IMR-90 (cell line): ENCODE measurements around the gene NAT8. TPM values are rescaled to one million over a fixed set of nuclear protein-coding genes. Genes with fewer than 3 reads are reported as not detected.

Source experiments
- ATAC-seq: fragments of 200-7000 bp; cut with Tn5 transposase; 2 replicates; pipeline ENCODE4 v1.9.1; 2020; ENCODE audit warnings: low read depth, mild to moderate bottlenecking, moderate library complexity
- BruUV-seq: library from RNA; stranded (reverse); fragments of 400-500 nt; replicated peaks from 2 replicates; lab custom pipeline; 2021; lab: Mats Ljungman, UMichigan
- CTCF ChIA-PET: fragments of 300-600 bp; formaldehyde crosslinking; extraction: SDS; loops from one replicate; lab custom pipeline; 2021; ENCODE audit warnings: antibody characterized with exemption; lab: Yijun Ruan, JAX
- POLR2A ChIA-PET: fragments of 300-600 bp; sonication (Branson Sonifier 250); formaldehyde crosslinking; loops from one replicate; lab custom pipeline; 2022; ENCODE audit warnings: antibody characterized with exemption; ENCODE audit not compliant: unreplicated experiment; lab: Charles Lee
- DNase-seq: peaks from one replicate; pipeline ENCODE4 v3.0.0; 2013
- H2AFZ ChIP-seq: replicated peaks from 2 replicates; pipeline ENCODE3; 2013; ENCODE audit warnings: low read length, mild to moderate bottlenecking; ENCODE audit not compliant: poor library complexity
- H2AK5ac ChIP-seq: 2 replicates; pipeline ENCODE4 v1.6.1; 2013; ENCODE audit warnings: low read depth, low read length, inconsistent platforms
- H2AK9ac ChIP-seq: replicated peaks from 2 replicates; pipeline ENCODE3; 2013; ENCODE audit warnings: mild to moderate bottlenecking, low read depth, low read length, moderate library complexity; ENCODE audit not compliant: poor library complexity
- H2BK120ac ChIP-seq: 2 replicates; pipeline ENCODE4 v1.6.1; 2013; ENCODE audit warnings: low read depth, low read length, inconsistent platforms
- H2BK15ac ChIP-seq: 3 replicates; pipeline ENCODE4 v1.6.1; 2013; ENCODE audit warnings: low read depth, low read length, inconsistent platforms
- H2BK20ac ChIP-seq: 2 replicates; pipeline ENCODE4 v1.6.1; 2013; ENCODE audit warnings: low read depth, mild to moderate bottlenecking, inconsistent platforms, low read length, moderate library complexity
- H2BK5ac ChIP-seq: 2 replicates; pipeline ENCODE4 v1.6.1; 2013; ENCODE audit warnings: mild to moderate bottlenecking, low read depth, low read length, inconsistent platforms; ENCODE audit not compliant: poor library complexity, severe bottlenecking
- H3K14ac ChIP-seq: replicated peaks from 2 replicates; pipeline ENCODE4 v1.6.1; 2013; ENCODE audit warnings: low read depth, low read length, inconsistent platforms
- H3K18ac ChIP-seq: 2 replicates; pipeline ENCODE4 v1.6.1; 2013; ENCODE audit warnings: low read depth, low read length, control low read depth
- H3K23ac ChIP-seq: 2 replicates; pipeline ENCODE4 v1.6.1; 2013; ENCODE audit warnings: low read depth, low read length, inconsistent platforms
- H3K27ac ChIP-seq: 2 replicates; pipeline ENCODE4 v1.5.1; 2013; ENCODE audit warnings: mild to moderate bottlenecking, control low read depth, low read length; ENCODE audit not compliant: insufficient read depth
- H3K27me3 ChIP-seq: 2 replicates; pipeline ENCODE4 v1.6.1; 2013; ENCODE audit warnings: low read length; ENCODE audit not compliant: control insufficient read depth, insufficient read depth
- H3K36me3 ChIP-seq: 2 replicates; pipeline ENCODE4 v1.6.1; 2013; ENCODE audit warnings: low read length, mixed read lengths; ENCODE audit not compliant: control insufficient read depth, insufficient read depth
- H3K4ac ChIP-seq: 2 replicates; pipeline ENCODE4 v1.6.1; 2013; ENCODE audit warnings: low read depth, low read length, inconsistent platforms
- H3K4me1 ChIP-seq: 2 replicates; pipeline ENCODE4 v1.6.1; 2013; ENCODE audit warnings: low read length, mixed read lengths; ENCODE audit not compliant: control insufficient read depth, insufficient read depth
- H3K4me2 ChIP-seq: 2 replicates; pipeline ENCODE4 v1.6.1; 2013; ENCODE audit warnings: low read depth, mild to moderate bottlenecking, control low read depth, low read length, moderate library complexity
- H3K4me3 ChIP-seq: 2 replicates; pipeline ENCODE4 v1.5.1; 2013; ENCODE audit warnings: low read depth, mild to moderate bottlenecking, control low read depth, low read length, moderate library complexity; ENCODE audit not compliant: insufficient read depth
- H3K56ac ChIP-seq: 2 replicates; pipeline ENCODE4 v1.6.1; 2013; ENCODE audit warnings: low read length, inconsistent platforms; ENCODE audit not compliant: insufficient read depth; ENCODE audit errors: extremely low read depth
- H3K79me1 ChIP-seq, 2 experiments: 2 replicates each; pipeline ENCODE4 v1.6.1; 2013; ENCODE audit warnings: low read length in 2 of 2, inconsistent platforms in 1 of 2, low read depth in 1 of 2
- H3K9ac ChIP-seq: 2 replicates; pipeline ENCODE4 v1.6.1; 2013; ENCODE audit warnings: low read depth, low read length, control low read depth
- H3K9me1 ChIP-seq: 2 replicates; pipeline ENCODE4 v1.6.1; 2013; ENCODE audit warnings: low read length, inconsistent platforms; ENCODE audit not compliant: insufficient read depth
- H3K9me3 ChIP-seq: 2 replicates; pipeline ENCODE4 v1.6.1; 2013; ENCODE audit warnings: low read length; ENCODE audit not compliant: control insufficient read depth, insufficient read depth
- H4K20me1 ChIP-seq: 2 replicates; pipeline ENCODE4 v1.6.1; 2013; ENCODE audit warnings: low read length, inconsistent platforms; ENCODE audit not compliant: insufficient read depth
- H4K5ac ChIP-seq: 2 replicates; pipeline ENCODE4 v1.6.1; 2013; ENCODE audit warnings: mild to moderate bottlenecking, low read depth, low read length, control low read depth
- H4K8ac ChIP-seq, 2 experiments: 2 replicates each; pipeline ENCODE4 v1.6.1; 2013; ENCODE audit warnings: low read depth in 2 of 2, low read length in 2 of 2, control low read depth in 1 of 2, inconsistent platforms in 1 of 2
- H4K91ac ChIP-seq: 2 replicates; pipeline ENCODE4 v1.6.1; 2013; ENCODE audit warnings: low read depth, low read length, inconsistent platforms; ENCODE audit not compliant: insufficient read depth
- CEBPB ChIP-seq: IDR thresholded peaks from 2 replicates; pipeline ENCODE4 v1.6.1; 2012; ENCODE audit warnings: low read depth, low read length, improper control_type of control experiment
- CHD1 ChIP-seq: IDR thresholded peaks from 2 replicates; pipeline ENCODE4 v1.6.1; 2012; ENCODE audit warnings: low read depth, low read length, improper control_type of control experiment
- NFE2L2 ChIP-seq: fragments of 150-350 bp; IDR thresholded peaks from 2 replicates; pipeline ENCODE4 v1.6.1; 2016; ENCODE audit warnings: low read depth, mild to moderate bottlenecking, low read length
- POLR2A ChIP-seq: IDR thresholded peaks from 2 replicates; pipeline ENCODE4 v1.6.1; 2012; ENCODE audit warnings: mild to moderate bottlenecking, low read depth, low read length
- RCOR1 ChIP-seq: IDR thresholded peaks from 2 replicates; pipeline ENCODE4 v1.6.1; 2012; ENCODE audit warnings: mild to moderate bottlenecking, low read length, improper control_type of control experiment; ENCODE audit not compliant: insufficient replicate concordance
- RFX5 ChIP-seq: IDR thresholded peaks from 2 replicates; pipeline ENCODE4 v1.8.0; 2012; ENCODE audit warnings: low read depth, mild to moderate bottlenecking, low read length, moderate library complexity
- SMC3 ChIP-seq: fragments of 150-350 bp; IDR thresholded peaks from 2 replicates; pipeline ENCODE4 v1.6.1; 2016; ENCODE audit warnings: low read depth, mild to moderate bottlenecking, antibody characterized with exemption, low read length, moderate library complexity
- dilution Hi-C: fragments of 300-500 bp; cut with HindIII; formaldehyde crosslinking; loops from one replicate; pipeline ENCODE4 v1.14.3; 2018; ENCODE audit warnings: low sequenced_read_pairs; ENCODE audit not compliant: unreplicated experiment
- in situ Hi-C: fragments of 300-500 bp; cut with MboI; formaldehyde crosslinking; loops from 3 replicates; pipeline ENCODE4 v1.14.3; 2019; ENCODE audit warnings: low sequenced_read_pairs, inconsistent platforms, mixed read lengths
- intact Hi-C: fragments of 100-400 bp; cut with micrococcal nuclease; formaldehyde crosslinking; loops from 2 replicates; pipeline ENCODE4 v1.10.0; 2022
- polyA plus RNA-seq, 3 experiments: library from polyadenylated mRNA; depleted of rRNA; stranded (reverse); fragments of >200 nt; gene quantifications; 2 replicates each; pipeline ENCODE4 v1.2.3, GENCODE V29; 2012; ENCODE audit warnings: low replicate concordance in 1 of 3
- total RNA-seq: library from RNA; depleted of rRNA; stranded (reverse); fragments of >200 nt; gene quantifications from 2 replicates; pipeline ENCODE4 v1.2.3, GENCODE V29; 2012

NAT8 gene
- total and polyA plus RNA-seq, 2 of the 4 experiments (the other 2 are of a cell fraction): not detected

GRCh38 chr2:73614997-73615396 is 27.2 kb downstream of the NAT8 start:
- H2BK20ac ChIP-seq: no peak overlapping the region
- TF ChIP-seq RFX5: no peak
- TF ChIP-seq SMC3: no peak
- no peak for TF ChIP-seq CHD1
- TF ChIP-seq CEBPB: no peak
- TF ChIP-seq POLR2A: no peak
- no peak for TF ChIP-seq NFE2L2
- no peak for TF ChIP-seq RCOR1
- BruUV-seq: no TSS peak
- intact Hi-C loops: no loop called here
- H4K5ac ChIP-seq: no peak overlapping the region
- no peak overlapping the region for H3K56ac ChIP-seq
- no peak overlapping the region for H3K23ac ChIP-seq
- no peak overlapping the region for H2AK9ac ChIP-seq
- H3K9me3 ChIP-seq: no peaks in the 10 kb centered on the region
- ChIA-PET POLR2A (no interaction called here), CTCF (no interaction called here)
- DNase-seq: no peak
- in situ Hi-C loops: no loop called here
- no peak overlapping the region for H4K91ac ChIP-seq
- H4K20me1 ChIP-seq: no peaks in the 10 kb centered on the region
- no peak overlapping the region for H4K8ac ChIP-seq
- H3K27me3 ChIP-seq: no peaks in the 10 kb centered on the region
- no peak overlapping the region for H3K27ac ChIP-seq
- no peak overlapping the region for H2AK5ac ChIP-seq
- ATAC-seq: no peak
- no peak overlapping the region for H3K4ac ChIP-seq
- H3K4me3 ChIP-seq: no peak overlapping the region
- no peak overlapping the region for H3K18ac ChIP-seq
- H3K36me3 ChIP-seq: no peaks in the 10 kb centered on the region; the same call in 1 of the 2 replicates
- H2BK15ac ChIP-seq: no peak overlapping the region
- H3K14ac ChIP-seq: no peak overlapping the region
- no peak overlapping the region for H3K9ac ChIP-seq
- no peak overlapping the region for H2AFZ ChIP-seq
- no peak overlapping the region for H2BK5ac ChIP-seq
- H3K4me1 ChIP-seq: no peaks in the 10 kb centered on the region
- dilution Hi-C loops: no loop called here
- no peak overlapping the region for H3K4me2 ChIP-seq
- no peaks in the 10 kb centered on the region for H3K79me1 ChIP-seq
- H2BK120ac ChIP-seq: no peak overlapping the region
- H3K9me1 ChIP-seq: no peaks in the 10 kb centered on the region
